GM18507 (cell line): ENCODE data around the gene COA8.

Experiments
- DNase-seq: peaks from one replicate; pipeline ENCODE4 v3.0.0; 2011; ENCODE audit warnings: low read depth; ENCODE audit not compliant: insufficient read length; ENCODE audit errors: extremely low spot score
- FAIRE-seq: peaks from 2 replicates; lab custom pipeline; 2011; peaks lifted over from hg19 to GRCh38; lab: Jason Lieb, UNC

The COA8 gene

GRCh38 chr14:103630364-103631108 is 67.8 kb downstream of the COA8 start:
- DNase-seq (no peak), FAIRE-seq (no peak)

DNA sequence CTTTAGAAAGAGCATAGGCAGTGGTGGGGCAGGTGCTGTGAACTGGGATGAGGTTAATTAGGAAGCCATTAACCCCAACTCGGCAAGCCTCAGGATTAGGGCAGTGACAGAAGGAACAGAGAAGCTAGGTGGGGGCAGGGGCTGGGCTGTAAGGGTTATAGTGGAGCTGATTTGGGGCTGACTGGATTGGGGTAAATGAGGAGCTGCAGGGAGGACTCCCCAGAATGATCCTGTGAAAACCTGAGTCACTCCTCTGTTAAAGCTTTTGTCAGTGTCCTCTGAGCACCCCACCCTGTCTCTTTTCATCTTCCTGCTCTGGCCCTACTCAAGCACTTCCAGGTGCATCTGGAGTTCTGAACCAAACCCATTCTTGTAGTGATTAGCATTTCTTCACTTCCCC is 70.6 kb downstream of the COA8 start:
- no peak for DNase-seq
- FAIRE-seq = no peak

GRCh38 chr14:103634156-103634555 is 71.4 kb downstream of the COA8 start:
- FAIRE-seq = no peak

GRCh38 chr14:103638594-103638993 is 75.8 kb downstream of the COA8 start:
- DNase-seq (no peak), FAIRE-seq (no peak)

More at GRCh38 chr14:103634156-103634555, 71.4 kb downstream of the COA8 start:
- no peak for DNase-seq
